AG08396 (cell line): Measurements from ENCODE around the gene ATP6V0E1.
"Not testable (repeated sequence)": the region's sequence is repeated elsewhere in the genome, so short reads cannot be mapped to it uniquely, and the experiment has no call there.

Experiments
- DNase-seq: peaks from one replicate; pipeline ENCODE4 v3.0.0; 2012; ENCODE audit warnings: low spot score, mixed read lengths

The ATP6V0E1 gene

GRCh38 chr5:173039188-173039587, 55.6 kb downstream of the ATP6V0E1 start:
- no peak for DNase-seq

DNA sequence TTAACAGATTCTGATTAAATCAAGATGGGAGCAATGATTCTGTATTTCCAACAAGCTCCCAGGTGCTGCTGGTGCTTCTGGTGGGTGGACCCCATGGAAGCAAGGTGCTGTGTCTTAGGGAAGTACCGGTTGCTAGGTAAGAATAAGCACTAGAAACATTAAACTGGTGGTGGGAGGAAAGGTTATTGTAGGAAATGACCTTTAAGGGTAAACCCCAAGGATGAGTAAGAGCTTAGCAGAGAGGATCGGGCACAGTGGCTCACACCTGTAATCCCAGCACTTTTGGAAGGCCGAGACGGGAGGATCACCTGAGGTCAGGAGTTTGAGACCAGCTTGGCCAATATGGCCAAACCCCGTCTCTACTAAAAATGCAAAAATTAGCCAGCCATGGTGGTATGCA, 56.4 kb downstream of the ATP6V0E1 start:
- DNase-seq = no peak

DNA sequence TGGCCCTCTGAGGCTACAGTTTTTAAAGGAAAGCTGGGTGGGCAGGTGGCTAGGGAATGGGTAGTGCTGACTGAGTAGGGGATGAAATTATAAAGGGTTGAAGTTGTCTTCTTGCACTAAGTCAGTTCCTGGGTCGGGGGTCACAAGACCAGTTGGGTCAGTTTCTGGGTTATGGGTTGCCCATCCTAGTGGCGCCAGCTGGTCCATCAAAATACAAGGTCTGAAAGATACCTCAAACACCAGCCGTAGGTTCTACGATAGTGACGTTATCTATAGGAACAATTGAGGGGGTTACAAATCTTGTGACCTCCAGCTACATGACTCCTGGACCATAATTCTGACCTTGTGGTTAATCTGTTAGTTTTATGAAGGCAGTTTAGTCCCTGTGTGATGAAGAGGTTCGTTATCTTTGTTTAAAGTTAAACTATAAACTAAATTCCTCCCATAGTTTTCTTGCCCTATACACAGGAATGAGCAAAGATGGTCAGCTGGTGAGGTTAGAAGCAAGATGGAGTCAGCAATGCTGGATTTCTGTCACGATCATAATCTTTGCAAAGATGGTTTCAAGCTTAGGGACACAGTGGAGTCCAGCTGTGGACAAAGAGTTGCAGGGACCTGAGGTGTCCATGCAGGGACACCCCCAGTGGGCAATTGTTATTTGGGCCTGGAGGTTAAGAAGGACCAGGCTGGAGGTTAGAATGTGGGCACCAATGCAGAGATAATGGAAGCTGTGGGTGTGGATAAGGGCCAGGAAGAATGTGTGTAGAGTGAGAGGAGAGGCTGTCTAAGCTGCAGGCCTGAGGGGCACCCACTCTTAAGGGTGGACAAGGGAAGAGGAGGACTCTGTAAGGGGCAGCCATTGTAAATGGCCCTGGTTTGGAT, 58.6 kb downstream of the ATP6V0E1 start:
- no peak for DNase-seq

- DNase-seq = no peak
Measured at GRCh38 chr5:173042763-173043107, 59.2 kb downstream of the ATP6V0E1 start.

- no peak for DNase-seq
Measured at GRCh38 chr5:173045474-173045873, 61.9 kb downstream of the ATP6V0E1 start.

- DNase-seq = not testable (repeated sequence)
Measured at GRCh38 chr5:173047096-173047837, 63.7 kb downstream of the ATP6V0E1 start.

DNA sequence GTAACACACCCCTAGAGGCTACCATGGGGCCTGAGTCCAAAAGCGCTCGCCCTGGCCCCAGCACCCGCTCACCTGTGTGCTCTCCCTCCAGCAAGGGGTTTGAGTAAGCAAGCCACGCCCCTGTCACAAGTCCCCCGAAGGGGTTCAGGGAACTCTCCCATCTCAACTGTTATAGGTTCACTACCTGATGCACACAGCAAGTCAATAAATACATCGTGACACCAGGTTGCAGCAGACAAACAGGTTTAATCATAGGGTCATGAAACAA, 64.2 kb downstream of the ATP6V0E1 start:
- DNase-seq = no peak

DNA sequence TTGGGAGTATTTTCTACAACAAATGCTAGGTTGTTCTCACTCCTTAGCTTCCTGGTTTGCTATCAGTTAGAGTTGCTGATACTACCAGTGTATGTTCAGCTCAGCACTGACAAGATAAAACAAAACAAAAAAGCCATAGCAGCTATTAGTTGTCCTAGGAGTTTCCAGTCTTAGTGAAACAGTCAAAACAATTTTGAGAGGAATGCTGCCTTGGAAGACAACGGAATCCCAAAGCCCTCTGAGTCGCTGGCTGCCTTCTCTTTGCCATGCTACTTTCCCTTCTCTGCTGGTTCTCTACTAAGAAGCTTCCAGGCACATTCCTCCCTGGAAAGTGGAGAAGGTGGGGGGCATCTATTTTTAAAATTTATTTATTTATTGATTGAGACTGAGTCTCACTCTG, 67.2 kb downstream of the ATP6V0E1 start:
- DNase-seq = no peak

GRCh38 chr5:173051746-173052145, 68.2 kb downstream of the ATP6V0E1 start:
- peak; percentile 45 for DNase-seq

- no peak for DNase-seq
Measured at GRCh38 chr5:173053041-173053440, 69.5 kb downstream of the ATP6V0E1 start.

- no peak for DNase-seq
Measured at GRCh38 chr5:173055042-173055721, 71.6 kb downstream of the ATP6V0E1 start.

DNA sequence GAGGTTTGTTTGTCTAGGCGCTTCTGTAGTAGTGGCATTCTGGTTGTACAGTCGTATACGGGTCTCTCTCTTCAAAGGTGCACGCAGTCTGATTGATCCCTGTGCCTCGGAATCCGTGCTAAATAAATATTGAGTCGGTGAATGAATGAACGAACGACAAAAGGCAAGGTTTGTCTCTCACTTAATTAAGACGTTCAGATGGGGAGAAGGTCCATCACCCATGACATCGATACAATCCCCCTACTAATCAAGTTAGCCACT, 72.1 kb downstream of the ATP6V0E1 start:
- no peak for DNase-seq

- peak; percentile 97 for DNase-seq
Measured at GRCh38 chr5:173055983-173056782, 72.6 kb downstream of the ATP6V0E1 start, which contains the start of gene CREBRF. TSS of gene CREBRF (plus strand) at chr5:173056352. CDS start at chr5:173080776, 24,424 bp downstream.

- DNase-seq = peak; percentile 75
Measured at GRCh38 chr5:173056783-173057061, 73.2 kb downstream of the ATP6V0E1 start.

DNA sequence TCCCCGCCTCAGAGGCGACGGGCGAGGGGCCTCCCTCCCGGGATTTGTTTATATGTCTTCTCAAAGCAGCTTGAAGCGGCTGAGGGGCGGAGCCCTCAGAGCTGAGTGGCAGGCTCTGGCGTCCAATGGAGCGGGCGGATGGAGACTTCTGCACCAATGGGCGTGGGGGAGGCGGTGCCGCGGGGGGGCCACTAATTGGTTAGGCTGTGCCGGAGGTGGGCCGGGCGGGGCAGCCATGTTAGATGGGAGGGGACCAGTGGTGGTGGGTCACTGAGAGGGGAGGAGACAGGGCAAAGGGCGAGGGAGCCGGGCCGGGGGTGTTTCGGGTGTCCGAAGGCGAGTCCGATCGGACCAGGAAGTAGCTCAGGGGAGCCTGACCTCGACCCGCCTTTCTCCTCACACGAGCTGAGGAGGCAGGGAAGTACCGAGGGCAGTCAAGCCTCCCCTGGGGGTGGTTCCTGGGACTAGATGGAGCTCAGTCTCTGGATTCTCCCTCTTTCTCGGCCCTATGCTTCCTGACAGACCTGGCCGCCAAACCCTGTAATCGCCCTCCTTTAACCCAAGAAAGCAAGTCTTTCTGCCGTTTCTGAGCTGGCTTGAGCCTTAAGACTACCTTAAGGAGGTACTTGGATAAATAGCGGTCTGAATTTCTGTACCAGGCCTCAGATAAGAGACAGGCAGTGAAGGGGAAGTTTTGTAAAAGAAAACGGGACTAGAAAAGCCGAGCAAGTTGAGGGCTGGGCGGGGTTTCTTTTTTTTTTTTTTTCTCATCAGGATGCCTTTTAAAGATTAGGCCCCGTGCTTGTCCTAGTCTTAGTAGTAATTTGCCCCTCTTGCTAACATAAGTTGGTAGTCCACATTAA, 73.7 kb downstream of the ATP6V0E1 start:
- DNase-seq = peak; percentile 99

- no peak for DNase-seq
Measured at GRCh38 chr5:173062141-173062540, 78.6 kb downstream of the ATP6V0E1 start.

DNA sequence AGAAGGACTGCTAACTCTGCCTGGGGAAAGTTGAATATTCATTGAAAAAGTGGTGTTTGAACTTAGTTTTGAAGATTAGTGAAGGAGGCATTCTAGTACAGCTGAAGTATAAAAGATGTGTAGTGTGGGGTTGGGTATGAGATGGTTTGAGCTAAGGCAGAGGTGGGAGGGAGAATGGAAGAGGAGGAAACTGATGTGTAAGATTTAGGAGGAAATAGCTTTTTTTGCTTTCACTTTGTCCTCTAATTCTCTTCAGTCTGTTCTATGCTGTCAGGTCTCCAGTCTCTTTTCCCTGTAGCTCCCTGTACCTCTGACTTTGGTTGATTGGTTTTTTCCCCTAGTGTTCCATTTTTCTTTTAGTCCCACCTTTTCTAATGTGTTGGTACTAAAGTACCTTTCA, 81.6 kb downstream of the ATP6V0E1 start:
- DNase-seq = no peak

DNA sequence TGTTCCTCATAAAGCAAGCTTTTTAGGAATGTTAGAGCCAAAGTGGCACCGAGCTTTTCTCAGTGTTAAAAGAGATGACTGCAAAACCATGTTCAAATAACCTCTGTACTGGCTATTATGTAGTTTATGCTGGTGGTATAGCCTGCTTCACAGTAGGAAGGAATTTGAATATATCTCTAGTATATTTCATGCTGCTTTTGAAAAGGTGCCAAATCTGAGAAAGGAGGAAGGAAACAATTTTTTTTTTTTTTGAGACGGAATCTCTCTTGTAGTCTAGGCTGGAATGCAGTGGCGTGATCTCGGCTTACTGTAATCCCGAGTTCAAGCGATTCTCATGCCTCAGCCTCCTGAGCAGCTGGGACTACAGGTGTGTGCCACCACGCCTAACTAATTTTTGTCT, 86.1 kb downstream of the ATP6V0E1 start:
- DNase-seq = no peak

DNA sequence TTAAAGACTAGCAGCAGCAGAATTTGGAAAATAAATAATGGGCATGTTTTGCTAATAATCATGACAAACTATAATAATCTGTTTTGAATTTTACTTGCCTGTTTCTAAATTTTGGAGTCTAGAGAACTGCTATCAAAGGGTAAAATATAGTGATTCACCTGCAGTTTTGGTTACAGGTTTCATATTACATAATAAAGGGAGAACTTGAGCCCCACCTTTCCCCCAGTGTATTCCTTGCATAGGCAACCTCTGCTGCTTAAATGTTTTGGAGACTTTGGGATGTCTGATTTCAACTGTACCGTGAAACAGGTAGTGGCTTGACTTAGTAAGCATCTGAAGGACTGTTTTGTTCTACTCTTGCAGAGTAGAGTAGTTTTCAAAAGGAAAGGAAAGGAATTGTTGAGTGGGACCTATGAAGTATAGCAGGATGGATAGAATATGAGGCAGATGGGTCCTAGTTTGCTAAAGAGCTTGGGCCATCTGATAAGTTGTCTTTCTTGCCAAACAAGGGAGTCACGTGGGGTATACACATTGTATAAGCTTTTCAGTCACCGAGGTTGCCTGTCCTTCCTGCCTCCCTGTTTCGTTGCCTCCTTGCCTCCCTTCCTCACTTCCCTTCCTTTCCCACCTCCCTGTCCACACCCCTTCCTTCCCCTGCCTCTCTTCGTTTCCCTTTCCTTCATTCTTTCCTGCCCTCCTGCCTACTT, 91.7 kb downstream of the ATP6V0E1 start:
- DNase-seq = no peak

- DNase-seq = no peak
Measured at GRCh38 chr5:173075970-173076369, 92.4 kb downstream of the ATP6V0E1 start.

- DNase-seq = not testable (repeated sequence)
Measured at GRCh38 chr5:173076471-173076870, 92.9 kb downstream of the ATP6V0E1 start.
